Kidney (tissue), 14 donors: Measurements from ENCODE around the gene ATP13A1. TPM values are rescaled to one million over a fixed set of nuclear protein-coding genes. Genes with fewer than 3 reads are reported as not detected.
"Not testable (repeated sequence)": the region's sequence is repeated elsewhere in the genome, so short reads cannot be mapped to it uniquely, and the experiment has no call there.

Experiments
- DNase-seq, 5 donors: peaks; one replicate each; pipeline ENCODE4 v3.0.0-alpha.2; 2013 to 2020
- FAIRE-seq: peaks from 2 replicates; lab custom pipeline; 2012; peaks lifted over from hg19 to GRCh38; lab: Jason Lieb, UNC
- H3K27ac ChIP-seq, 2 donors: one replicate each; pipeline ENCODE4 v1.7.0; 2013; ENCODE audit warnings: low read depth in 2 of 2, low read length in 2 of 2, inconsistent platforms in 1 of 2
- H3K27me3 ChIP-seq: one replicate; pipeline ENCODE4 v1.7.1; 2013; ENCODE audit warnings: low read length, inconsistent platforms; ENCODE audit not compliant: control insufficient read depth, insufficient read depth
- H3K36me3 ChIP-seq, 3 donors: one replicate each; pipeline versions ENCODE4 v1.7.0 to v1.7.1; 2013; ENCODE audit warnings: low read length in 3 of 3, control low read depth in 1 of 3, inconsistent platforms in 1 of 3; ENCODE audit not compliant: insufficient read depth in 3 of 3, control insufficient read depth in 2 of 3
- H3K4me1 ChIP-seq, 3 donors: one replicate each; pipeline versions ENCODE4 v1.7.0 to v1.7.1; 2013; ENCODE audit warnings: low read length in 3 of 3, inconsistent platforms in 1 of 3, low read depth in 1 of 3; ENCODE audit not compliant: control insufficient read depth in 2 of 3, insufficient read depth in 2 of 3
- H3K4me3 ChIP-seq, 3 donors: one replicate each; pipeline versions ENCODE4 v1.7.0 to v1.8.1; 2013; ENCODE audit warnings: low read length in 3 of 3, control low read depth in 1 of 3, inconsistent platforms in 1 of 3
- H3K9ac ChIP-seq, 3 donors: one replicate each; pipeline versions ENCODE4 v1.7.0 to v1.7.1; 2013; ENCODE audit warnings: low read length in 3 of 3, control low read depth in 1 of 3, inconsistent platforms in 1 of 3
- H3K9me3 ChIP-seq, 3 donors: one replicate each; pipeline versions ENCODE4 v1.7.0 to v1.7.1; 2013; ENCODE audit warnings: low read length in 3 of 3, control low read depth in 1 of 3, inconsistent platforms in 1 of 3; ENCODE audit not compliant: control insufficient read depth in 2 of 3, insufficient read depth in 1 of 3
- CTCF ChIP-seq: IDR thresholded peaks from 3 replicates; pipeline ENCODE4 v1.5.1; 2012; ENCODE audit warnings: mild to moderate bottlenecking, moderate library complexity, borderline replicate concordance; ENCODE audit not compliant: insufficient read depth; ENCODE audit errors: extremely low read depth
- intact Hi-C: fragments of 100-400 bp; cut with DNase I; formaldehyde crosslinking; loops from one replicate; pipeline ENCODE4 v1.11.1; 2022
- polyA plus RNA-seq: library from polyadenylated mRNA; stranded (reverse); fragments of 350-450 nt; fragmentation: Illumina TruSeq; extraction: RNeasy Lipid Tissue Mini Kit (QIAGEN cat#74804); gene quantifications from one replicate; pipeline ENCODE4 v1.2.3, GENCODE V29; 2014; ENCODE audit warnings: low read depth, low replicate concordance; ENCODE audit not compliant: insufficient read depth
- total RNA-seq: library from RNA; stranded (reverse); fragmentation: NEBNext Ultra II Directional; extraction: Animal tissue kit (Norgen Biotek cat#: 25700); gene quantifications from one replicate; pipeline ENCODE4 v1.2.1, GENCODE V29; 2021
- donor health status: control.
- donor health status: control.
- donor health status: control.
- donor health status: control.
- donor health status: control.
- donor health status: DM: yes; HTN: yes; CAD: no.
- donor health status: Normal renal cell carcinoma (clear cell type).

Gene ATP13A1
- total and polyA plus RNA-seq, 2 donors from 2014 or later = 30.1 to 78.1 TPM

- peaks cover 0 to 19% (median 2%) of the 10 kb centered on the region in 3 donors for H3K9me3 ChIP-seq
- TF ChIP-seq CTCF = no peak
- DNase-seq = no peak
Measured at GRCh38 chr19:19697589-19697988, 34.1 kb upstream of the ATP13A1 start.

GRCh38 chr19:19696386-19696785 lies 32.9 kb upstream of the ATP13A1 start:
- Histone ChIP-seq H3K36me3 (no peaks in the 10 kb centered on the region), H3K9ac (no peak overlapping the region), H3K27me3 (no peaks in the 10 kb centered on the region), H3K4me3 (no peak overlapping the region), H3K4me1 (no peaks in the 10 kb centered on the region), H3K9me3 (peaks cover 0 to 19% (median 2%) of the 10 kb centered on the region in 3 donors), H3K27ac (no peak overlapping the region)
- no peak for DNase-seq
- intact Hi-C loops = no loop called here
- FAIRE-seq = no peak
- no peak for TF ChIP-seq CTCF

More at GRCh38 chr19:19697589-19697988, 34.1 kb upstream of the ATP13A1 start:
- no peak for FAIRE-seq
- no peaks in the 10 kb centered on the region for H3K4me1 ChIP-seq
- H3K9ac ChIP-seq = no peak overlapping the region
- intact Hi-C loops = no loop called here
- H3K4me3 ChIP-seq = no peak overlapping the region
- no peaks in the 10 kb centered on the region for H3K36me3 ChIP-seq
- H3K27ac ChIP-seq = no peak overlapping the region
- no peaks in the 10 kb centered on the region for H3K27me3 ChIP-seq

GRCh38 chr19:19691683-19692082 lies 28.2 kb upstream of the ATP13A1 start:
- intact Hi-C loops = no loop called here
- FAIRE-seq = no peak
- no peak overlapping the region for H3K4me3 ChIP-seq
- no peaks in the 10 kb centered on the region for H3K27me3 ChIP-seq
- H3K36me3 ChIP-seq = no peaks in the 10 kb centered on the region
- no peak for DNase-seq
- H3K27ac ChIP-seq = no peak overlapping the region
- no peak overlapping the region for H3K9ac ChIP-seq
- TF ChIP-seq CTCF = no peak
- no peaks in the 10 kb centered on the region for H3K9me3 ChIP-seq
- H3K4me1 ChIP-seq = no peaks in the 10 kb centered on the region

GRCh38 chr19:19689023-19689422 lies 25.5 kb upstream of the ATP13A1 start:
- H3K4me3 ChIP-seq, H3K27me3 ChIP-seq, FAIRE-seq, intact Hi-C loops, H3K9ac ChIP-seq, H3K27ac ChIP-seq, H3K4me1 ChIP-seq, H3K9me3 ChIP-seq, DNase-seq, H3K36me3 ChIP-seq: not testable (repeated sequence)
